CD4-positive, alpha-beta T cell treated with Interleukin-2 at 100 ng/mL for 4 hours (primary cell): ENCODE data around the gene S100P.
"Not testable (repeated sequence)": the region's sequence is repeated elsewhere in the genome, so short reads cannot be mapped to it uniquely, and the experiment has no call there.

Source experiments
- DNase-seq: peaks from one replicate; pipeline ENCODE4 v3.0.0-alpha.2; 2020; ENCODE audit warnings: low spot score

The S100P gene

DNA sequence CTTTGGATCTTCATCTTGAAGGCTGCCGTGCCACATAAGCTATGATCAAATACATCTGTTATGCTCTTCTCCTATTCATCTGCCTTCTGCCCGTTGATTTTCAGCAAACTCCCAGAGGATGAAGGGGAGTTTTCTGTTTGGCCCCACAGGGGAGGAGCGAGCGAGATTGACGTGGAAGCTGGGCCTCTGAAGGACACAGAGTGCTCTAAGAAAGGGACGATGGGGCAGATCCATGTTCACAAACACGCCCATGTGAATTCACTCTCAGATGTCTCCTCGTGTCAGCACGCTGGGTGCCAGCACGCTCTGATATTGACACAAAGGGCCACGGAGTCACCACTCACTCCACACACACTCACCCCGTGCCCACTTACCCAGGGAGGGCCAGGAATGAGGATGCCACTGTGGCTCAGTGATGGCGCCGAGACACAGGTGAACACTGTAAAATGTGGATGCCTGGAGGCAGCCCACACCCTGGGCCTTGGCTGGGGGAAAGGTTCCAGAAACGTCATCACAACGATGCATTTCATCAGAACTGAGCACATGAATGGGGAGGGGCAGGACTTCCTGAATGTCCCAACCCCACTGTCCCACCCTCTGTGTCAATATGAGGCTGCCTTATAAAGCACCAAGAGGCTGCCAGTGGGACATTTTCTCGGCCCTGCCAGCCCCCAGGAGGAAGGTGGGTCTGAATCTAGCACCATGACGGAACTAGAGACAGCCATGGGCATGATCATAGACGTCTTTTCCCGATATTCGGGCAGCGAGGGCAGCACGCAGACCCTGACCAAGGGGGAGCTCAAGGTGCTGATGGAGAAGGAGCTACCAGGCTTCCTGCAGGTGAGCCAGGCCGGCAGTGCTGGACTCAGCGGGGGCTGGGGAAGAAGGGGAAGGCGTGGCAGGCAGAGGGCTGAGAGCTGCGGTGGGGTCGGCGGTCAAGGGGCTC is at the start of gene S100P:
S100P (plus strand) TSS at position 648 of the 946 bp plus-strand sequence; CDS start at position 703, 55 bp downstream.
- DNase-seq, result no peak

DNA sequence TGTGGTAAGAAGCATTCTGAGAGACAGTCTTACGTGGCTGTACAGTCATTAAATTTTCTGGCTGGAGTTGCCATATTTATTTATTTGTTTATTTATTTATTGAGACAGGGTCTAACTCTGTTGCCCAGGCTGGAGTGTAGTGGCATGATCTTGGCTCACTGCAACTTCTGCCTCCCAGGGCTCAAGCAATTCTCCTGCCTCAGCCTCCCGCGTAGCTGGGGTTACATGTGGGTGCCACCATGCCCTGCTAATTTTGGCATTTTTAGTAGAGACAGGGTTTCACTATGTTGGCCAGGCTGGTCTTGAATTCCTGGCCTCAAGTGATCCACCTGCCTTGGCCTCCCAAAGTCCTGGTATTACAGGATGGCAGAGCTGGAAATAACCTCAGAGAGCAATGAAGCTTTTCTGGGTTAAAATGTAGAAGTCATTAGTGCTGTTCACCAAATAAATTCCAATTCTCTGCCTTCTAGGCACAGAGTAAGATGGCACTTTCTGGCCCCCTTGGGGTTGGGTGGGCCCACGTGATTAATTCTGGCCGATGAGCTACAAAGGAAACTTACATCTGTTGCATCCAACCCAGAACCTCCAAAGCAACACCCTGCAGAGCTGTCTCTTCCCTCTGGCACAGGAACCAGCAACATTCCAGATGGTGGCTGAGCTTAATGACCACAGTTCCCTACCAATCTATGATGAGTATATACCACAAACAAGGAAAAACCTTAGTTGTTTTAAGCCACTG is 48.7 kb upstream of the S100P start:
- no peak for DNase-seq

DNA sequence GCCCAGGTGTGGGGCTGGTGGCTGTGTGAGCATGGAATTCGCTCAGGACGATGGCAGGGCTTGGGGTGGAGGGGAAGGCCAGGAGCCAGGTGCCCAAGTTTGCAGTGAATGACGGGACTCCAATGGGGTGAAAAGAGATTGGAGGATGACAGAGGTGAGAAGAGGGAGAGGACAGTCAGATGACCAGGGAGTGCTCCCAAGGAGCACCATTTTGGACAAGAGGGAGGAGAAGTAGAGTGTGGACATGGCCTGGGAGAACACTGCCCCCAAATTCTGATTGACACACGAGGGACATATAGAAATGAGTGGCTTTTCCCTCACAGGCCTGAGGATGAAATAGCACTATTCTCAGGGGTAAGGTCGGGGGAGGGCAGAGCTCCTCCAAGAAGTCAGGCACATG is 46.5 kb upstream of the S100P start:
- no peak for DNase-seq

DNA sequence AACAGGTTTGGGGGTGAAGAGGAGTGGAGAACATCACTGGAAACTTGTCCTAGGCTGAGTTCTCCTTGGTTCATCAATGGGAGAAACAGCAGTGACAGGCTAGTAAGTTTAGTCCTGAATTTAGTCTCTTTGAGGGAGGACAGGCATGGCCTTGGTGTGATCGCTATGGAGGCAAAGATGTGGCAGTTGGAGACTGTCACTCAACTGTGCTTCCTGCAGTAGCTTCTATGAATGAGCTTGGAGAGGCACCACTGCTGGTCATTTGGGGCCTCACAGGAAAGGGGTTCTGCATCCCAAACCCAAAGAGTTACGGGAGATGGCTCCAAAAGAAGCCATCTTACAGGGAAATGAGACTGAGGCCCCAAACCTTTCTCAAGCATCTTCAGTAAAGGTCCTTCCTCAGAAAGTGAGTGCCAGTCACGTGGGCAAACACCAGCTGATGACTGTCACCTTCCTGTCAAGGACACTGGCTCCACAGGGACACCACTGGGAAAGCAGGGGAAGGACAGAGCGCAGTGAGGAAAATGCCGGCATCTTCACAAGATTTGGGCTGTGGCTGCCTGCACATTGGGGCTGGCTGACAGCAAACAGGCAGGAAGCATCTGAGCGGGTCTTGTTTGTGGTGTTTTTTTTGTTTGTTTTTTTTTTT is 46.0 kb upstream of the S100P start:
- DNase-seq, result no peak

DNA sequence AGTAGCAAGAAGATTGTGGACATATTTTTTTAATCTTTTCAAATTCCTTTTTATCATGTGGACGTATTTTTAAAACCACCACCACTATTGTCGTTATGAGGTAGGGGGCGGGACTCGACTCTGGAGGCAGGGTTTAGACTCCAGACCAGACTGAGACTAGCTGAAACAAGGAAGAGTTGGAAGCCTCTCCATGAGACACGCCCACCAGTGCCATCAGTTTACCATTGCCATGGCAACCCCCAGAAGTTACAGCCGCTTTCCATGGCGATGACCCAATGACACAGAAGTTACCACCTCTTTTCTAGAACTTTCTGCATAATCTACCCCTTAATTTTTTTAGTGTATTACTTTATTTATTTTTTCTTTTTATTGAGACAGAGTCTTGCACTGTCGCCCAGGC is 44.5 kb upstream of the S100P start:
- DNase-seq, result no peak

DNA sequence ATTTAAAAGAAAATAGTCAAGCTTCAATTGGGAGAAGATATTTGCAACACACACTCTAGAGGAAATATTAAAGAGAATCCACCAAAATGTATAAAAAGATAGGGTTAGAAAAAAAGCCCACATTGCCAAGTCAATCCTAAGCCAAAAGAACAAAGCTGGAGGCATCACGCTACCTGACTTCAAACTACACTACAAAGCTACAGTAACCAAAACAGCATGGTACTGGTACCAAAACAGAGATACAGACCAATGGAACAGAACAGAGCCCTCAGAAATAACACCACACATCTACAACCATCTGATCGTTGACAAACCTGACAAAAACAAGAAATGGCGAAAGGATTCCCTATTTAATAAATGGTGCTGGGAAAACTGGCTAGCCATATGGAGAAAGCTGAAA is 39.5 kb upstream of the S100P start:
- DNase-seq, result not testable (repeated sequence)

DNA sequence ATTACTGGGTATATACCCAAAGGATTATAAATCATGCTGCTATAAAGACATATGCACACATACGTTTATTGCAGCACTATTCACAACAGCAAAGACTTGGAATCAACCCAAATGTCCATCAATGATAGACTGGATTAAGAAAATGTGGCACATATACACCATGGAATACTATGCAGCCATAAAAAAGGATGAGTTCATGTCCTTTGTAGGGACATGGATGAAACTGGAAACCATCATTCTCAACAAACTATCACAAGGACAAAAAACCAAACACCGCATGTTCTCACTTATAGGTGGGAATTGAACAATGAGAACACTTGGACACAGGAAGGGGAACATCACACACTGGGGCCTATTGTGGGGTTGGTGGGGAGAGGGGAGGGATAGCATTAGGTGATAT is 38.4 kb upstream of the S100P start:
- not testable (repeated sequence) for DNase-seq

DNA sequence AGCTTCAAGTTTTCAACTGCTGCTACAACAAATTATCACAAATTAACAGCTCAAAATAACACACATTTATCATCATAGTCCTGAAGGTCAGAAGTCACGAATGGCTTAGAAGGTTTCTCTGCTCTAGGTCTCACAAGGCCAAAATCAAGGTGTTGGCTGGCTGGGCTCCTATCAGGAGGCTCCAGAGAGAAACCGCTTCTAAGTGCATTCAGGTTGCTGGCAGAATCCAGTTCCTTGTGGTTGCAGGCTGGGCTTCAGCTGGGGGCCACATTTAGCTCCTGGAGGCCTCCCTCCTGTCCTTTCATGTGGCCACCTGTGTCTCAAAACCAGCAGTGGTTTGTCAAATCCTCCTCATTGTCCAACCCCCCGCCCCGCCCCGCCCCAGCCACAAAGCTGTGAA is 37.8 kb upstream of the S100P start:
- no peak for DNase-seq

DNA sequence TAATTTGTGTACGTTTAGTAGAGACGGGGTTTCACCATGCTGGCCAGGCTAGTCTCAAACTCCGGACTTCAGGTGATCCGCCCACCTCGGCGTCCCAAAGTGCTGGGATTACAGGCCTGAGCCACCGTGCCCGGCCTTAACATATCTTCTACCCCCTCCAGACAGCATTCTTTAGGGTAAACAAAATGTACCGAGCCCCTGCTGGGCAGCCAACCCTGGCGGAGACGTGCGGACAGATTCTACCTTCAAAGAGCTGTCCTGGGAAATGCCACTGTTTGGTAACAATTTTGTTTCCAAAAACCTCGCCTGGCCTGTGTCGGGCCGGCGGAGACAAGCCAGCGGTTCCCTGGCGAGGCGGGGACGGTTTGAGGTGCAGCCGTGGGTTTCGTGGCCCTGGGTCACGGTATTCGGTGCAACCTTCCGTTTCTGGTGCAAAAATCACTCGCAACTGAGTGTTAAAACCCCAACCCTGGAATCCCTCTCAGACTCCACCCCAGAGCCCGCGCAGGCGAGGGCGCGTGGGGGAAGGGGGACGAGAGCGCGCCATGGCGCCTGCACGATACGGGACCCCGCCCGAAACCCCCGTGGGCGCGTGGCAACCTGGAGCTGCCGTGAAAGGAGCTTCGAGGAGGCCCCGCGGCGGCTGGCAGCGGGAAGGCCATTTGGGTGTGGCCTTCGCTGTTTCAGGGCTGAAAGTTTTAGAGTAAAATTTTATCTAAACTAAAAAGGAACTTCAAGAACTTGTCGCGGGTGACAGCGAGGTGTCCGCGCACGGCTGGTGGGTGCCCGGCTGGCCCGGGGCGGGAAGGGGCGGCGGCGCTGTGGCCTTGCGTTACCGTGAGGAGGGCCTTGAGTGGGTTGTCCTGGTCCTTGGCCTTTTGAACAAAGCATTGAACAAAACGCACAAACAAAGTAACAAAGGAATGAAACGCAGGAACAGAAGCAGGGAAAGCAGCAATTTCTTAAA is 36.2 kb upstream of the S100P start:
- DNase-seq, result no peak

DNA sequence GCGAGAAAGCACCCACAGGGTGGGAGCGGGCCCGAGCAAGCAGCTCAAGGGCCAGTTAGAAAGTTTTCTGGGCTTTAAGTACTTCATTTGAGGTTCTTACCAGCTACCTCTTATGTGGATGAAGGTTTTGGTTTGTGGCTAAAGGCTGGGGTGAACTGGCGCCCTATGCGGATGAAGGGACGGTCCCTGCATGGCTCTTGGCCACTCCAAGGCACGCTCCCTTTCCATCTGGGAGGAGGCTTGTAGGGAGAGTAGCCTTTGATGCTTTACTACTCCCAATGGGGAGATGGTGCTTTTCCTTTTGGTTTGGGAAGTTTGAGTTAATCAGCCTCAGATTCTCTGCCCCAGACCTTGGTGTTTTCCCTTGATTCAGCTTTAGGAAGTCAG is 35.5 kb upstream of the S100P start:
- no peak for DNase-seq

DNA sequence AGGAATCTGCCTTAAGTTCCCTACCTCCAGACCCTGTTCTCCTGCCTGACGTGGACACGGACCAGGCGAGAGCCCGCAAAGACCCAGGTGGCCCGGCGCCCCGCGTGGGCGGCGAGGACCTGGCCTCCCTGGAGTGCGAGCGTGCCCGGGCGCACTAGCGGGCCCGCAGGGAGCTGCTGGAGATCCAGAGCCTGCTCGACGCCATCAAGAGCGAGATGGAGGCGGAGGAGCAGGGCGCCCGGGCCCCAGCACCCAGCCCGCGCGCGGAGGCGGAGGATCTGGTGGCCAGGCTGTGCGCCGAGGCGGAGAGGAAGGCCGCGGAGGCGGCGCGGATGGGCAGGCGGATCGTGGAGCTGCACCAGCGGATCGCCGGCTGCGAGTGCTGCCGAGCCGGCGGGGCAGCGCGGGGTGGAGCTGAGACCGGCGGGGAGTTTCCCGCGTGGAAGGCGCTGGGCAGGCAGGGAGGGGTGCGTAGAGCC is 35.0 kb upstream of the S100P start:
- DNase-seq, result peak; percentile 46

DNA sequence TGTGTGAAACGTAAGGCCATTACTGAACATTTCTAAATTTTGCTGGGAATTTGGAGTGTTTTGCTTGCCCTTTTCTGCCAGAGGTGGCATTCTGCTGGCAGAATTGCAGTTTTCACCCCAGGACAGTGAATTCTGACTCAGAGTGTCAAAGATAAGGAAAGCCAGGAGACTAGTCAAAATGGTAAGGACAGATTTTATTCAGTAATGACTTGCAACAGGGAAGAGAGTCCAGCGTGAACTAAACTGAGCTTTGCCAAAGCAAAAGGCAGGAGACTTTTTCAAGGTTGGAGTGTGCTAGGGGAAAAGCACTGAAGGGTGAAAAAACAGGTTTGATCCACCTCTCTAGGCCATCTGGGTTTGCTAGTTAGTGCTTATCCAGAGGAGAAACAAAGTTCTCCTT is 33.8 kb upstream of the S100P start:
- DNase-seq, result no peak

DNA sequence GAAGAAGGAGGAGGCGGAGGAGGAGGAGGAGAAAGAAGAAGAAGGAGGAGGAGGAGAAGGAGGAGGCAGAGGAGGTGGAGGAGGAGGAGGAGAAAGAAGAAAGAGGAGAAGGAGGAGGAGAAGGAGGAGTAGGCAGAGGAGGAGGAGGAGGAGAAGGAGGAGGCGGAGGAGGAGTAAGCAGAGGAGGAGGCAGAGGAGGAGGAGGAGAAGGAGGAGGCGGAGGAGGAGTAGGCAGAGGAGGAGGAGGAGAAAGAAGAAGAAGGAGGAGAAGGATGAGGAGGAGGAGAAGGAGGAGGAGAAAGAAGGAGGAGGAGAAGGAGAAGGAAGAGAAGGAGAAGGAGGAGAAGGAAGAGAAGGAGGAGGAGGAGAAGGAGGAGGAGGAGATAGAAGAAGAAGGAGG is 33.2 kb upstream of the S100P start:
- no peak for DNase-seq

DNA sequence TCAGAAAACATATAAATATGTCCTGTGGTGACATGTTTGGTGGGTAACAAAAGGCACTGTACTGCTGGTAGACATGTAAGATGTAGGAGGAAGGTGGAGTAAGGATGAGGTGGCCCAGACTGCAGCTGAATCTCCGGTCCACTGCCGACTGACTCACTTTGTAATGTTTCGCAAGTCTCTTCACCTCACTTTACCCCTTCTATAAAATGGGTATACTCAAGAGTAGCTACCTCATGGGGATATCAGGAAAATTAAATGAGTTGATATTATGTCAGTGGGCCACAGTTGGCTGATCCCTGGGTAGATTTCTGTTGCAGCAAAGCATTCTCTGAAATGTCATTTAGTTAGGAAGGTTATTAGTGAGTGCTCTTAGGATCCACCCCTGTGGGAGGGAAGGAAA is 31.1 kb upstream of the S100P start:
- DNase-seq, result no peak

DNA sequence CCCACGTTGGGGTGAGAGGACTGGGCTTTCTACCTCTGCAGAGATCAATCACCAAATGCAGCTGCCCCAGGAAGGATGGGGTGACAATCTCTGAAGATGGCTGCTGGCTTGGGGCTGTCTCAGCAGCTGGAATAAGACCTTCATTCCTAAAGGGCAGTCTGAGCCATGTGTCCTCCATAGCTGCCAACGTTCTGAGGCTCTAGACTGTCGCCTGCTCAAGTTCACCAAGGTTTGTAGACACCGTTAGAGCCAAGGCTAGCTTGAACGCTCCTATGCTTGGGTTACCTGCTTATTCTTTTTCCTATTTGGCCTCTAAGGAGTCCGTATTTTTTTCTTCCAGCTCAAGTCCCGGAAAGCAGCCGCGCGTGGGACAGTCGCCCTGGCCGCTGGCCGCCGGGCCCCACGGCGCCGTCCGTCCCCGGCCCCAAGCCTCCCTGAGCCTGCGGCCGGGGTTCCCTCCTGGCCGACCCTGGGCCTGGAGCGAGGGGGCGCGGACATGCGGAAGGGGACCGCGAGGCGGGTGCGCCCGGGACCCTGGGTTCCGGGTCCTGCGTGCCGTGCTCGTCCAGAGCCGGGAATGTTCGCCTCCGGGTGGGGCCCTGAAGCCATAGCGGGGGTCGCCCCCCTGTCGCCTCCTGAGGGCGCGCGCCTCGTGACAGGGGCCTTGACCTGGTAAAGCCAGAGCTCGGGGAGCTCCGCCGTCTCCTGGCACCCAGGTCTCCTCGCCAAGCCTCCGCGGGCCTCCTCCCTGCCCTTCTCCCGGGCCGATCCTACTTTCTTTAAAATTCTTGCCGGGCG is 29.9 kb upstream of the S100P start:
- DNase-seq, result no peak

DNA sequence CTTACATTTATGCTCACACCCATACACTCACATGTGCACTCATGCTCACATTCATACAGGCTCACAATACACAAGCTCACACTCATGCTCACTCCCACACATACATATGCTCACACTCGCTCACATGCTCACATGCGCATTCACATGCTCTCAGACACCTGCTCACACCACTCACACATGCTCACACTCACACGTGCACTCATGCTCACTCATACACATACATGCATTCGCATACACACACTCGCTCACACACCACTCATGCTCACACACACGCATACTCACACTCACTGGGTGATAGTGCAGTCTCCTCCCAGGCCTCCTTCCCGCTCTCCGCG is 28.4 kb upstream of the S100P start:
- DNase-seq, result no peak

DNA sequence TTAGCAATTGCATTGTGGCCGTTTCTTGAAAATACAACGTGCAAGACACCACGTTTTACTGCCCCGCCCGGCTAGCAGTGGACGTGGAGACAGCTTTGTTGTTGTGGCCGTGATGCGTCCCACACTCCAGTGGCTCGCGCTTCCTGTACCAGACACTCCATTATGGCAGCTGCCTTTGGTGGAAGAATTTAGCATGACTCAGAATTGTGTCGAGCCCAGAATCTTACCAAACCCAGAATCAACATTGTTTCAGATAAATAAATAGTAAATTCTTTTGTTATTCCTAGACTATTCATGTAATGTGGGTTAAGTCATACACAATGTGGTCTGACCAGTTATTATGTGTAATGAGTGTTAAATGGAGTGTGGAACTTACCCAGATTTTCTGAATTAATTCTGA is 25.3 kb upstream of the S100P start:
- DNase-seq, result no peak

DNA sequence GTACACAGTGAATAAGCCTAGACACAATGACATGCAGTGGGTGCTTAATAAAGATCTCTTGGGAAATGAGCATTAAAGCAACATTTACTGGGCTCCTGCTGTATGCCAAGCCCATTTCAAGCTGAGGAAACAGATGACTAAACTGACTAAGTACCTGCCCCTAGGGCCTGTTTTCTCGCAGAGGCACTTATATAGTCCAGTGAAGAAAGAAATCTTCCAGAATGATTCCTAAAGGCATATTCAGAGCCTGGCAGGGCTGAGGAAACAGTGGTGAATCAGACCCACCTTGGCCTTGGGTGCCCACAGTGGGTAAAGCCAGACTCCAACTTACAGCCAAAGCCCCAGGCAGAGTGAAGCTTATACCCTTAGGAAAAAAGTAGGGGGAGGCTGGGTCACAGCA is 22.0 kb upstream of the S100P start:
- no peak for DNase-seq

DNA sequence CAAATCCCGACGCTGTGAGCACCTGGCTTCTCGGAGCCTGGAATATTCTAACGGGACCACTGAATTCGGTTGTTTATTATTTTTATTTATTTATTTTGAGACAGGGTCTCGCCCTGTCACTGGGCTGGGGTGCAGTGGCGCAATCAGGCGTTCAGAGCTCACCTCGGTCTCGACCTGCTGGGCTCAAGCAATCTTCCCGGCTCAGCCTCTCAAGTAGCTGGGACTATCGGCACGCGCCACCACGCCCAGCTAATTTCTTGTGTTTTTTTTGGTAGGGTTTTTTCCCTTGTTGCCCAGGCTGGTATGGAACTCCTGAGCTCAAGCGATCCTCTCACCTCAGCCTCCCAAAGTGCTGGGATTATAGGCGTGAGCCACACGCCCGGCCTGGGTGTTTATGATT is 21.5 kb upstream of the S100P start:
- no peak for DNase-seq

DNA sequence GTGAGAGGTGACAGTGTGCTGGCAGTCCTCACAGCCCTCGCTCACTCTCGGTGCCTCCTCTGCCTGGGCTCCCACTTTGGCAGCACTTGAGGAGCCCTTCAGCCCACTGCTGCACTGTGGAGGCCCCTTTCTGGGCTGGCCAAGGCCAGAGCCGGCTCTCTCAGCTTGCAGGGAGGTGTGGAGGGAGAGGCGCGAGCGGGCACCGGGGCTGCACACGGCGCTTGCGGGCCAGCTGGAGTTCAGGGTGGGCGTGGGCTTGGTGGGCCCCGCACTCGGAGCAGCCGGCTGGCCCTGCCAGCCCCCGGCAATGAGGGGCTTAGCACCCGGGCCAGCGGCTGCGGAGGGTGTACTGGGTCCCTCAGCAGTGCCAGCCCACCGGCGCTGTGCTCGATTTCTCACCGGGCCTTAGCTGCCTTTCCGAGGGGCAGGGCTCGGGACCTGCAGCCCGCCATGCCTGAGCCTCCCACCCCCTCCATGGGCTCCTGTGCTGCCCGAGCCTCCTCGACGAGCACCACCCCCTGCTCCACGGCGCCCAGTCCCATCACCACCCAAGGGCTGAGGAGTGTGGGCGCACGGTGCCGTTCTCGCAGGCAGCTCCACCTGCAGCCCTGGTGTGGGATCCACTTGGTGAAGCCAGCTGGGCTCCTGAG is 21.0 kb upstream of the S100P start:
- not testable (repeated sequence) for DNase-seq
